ENCODE measurements around the gene AZIN2.

GRCh38 chr1:33094486-33094885, 13.5 kb downstream of the AZIN2 start:
- TF ChIP-seq POLR2A (IDR thresholded peaks at IDR 0.05; ENCODE audit: low read length) = no peak
- no peak for TF ChIP-seq NR3C1 (IDR thresholded peaks at IDR 0.05)
- no peak for TF ChIP-seq EP300 (IDR thresholded peaks at IDR 0.05)
- TF ChIP-seq HDAC2 (IDR thresholded peaks at IDR 0.05) = no peak
- no peak for TF ChIP-seq CTCF (IDR thresholded peaks at IDR 0.05)
- TF ChIP-seq RNF2 (IDR thresholded peaks at IDR 0.05; ENCODE audit: borderline replicate concordance, low read depth) = no peak
- no peak for TF ChIP-seq HOXA7 (CRISPR knock-in tag; IDR thresholded peaks at IDR 0.05)
- TF ChIP-seq MAZ (IDR thresholded peaks at IDR 0.05; ENCODE audit: borderline replicate concordance, low read depth, low read length) = no peak
- TF ChIP-seq, protein P1, sequence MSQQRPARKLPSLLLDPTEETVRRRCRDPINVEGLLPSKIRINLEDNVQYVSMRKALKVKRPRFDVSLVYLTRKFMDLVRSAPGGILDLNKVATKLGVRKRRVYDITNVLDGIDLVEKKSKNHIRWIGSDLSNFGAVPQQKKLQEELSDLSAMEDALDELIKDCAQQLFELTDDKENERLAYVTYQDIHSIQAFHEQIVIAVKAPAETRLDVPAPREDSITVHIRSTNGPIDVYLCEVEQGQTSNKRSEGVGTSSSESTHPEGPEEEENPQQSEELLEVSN (IDR thresholded peaks at IDR 0.05; ENCODE audit: borderline replicate concordance, low read depth) = no peak
- TF ChIP-seq SREBF2 (IDR thresholded peaks at IDR 0.05) = no peak
- TF ChIP-seq FOSL2 (IDR thresholded peaks at IDR 0.05) = no peak
- no peak for TF ChIP-seq FOSL2 (CRISPR knock-in tag; IDR thresholded peaks at IDR 0.05)
- TF ChIP-seq CEBPB (IDR thresholded peaks at IDR 0.05) = no peak
